HepG2 (cell line): ENCODE data around the gene MGST2. TPM values are rescaled to one million over a fixed set of nuclear protein-coding genes. Genes with fewer than 3 reads are reported as not detected.

Experiments
- ATAC-seq: fragments of 200-7000 bp; cut with Tn5 transposase; 3 replicates; pipeline ENCODE4 v1.9.1; 2020; ENCODE audit warnings: mild to moderate bottlenecking, moderate library complexity
- BruUV-seq: library from RNA; stranded (reverse); fragments of 400-500 nt; replicated peaks from 2 replicates; lab custom pipeline; 2021; lab: Mats Ljungman, UMichigan
- CTCF ChIA-PET: fragments of 300-600 bp; formaldehyde crosslinking; extraction: SDS; loops from one replicate; lab custom pipeline; 2021; ENCODE audit warnings: low total read pairs, inconsistent platforms, low intra/inter-chr PET ratio; lab: Yijun Ruan, JAX
- POLR2A ChIA-PET: fragments of 350-600 bp; sonication (Branson Sonifier 250); formaldehyde crosslinking; loops from one replicate; lab custom pipeline; 2020; ENCODE audit warnings: antibody characterized with exemption, inconsistent platforms; lab: Yijun Ruan, JAX
- DNase-seq: peaks from one replicate; pipeline ENCODE4 v3.0.0-alpha.2; 2015; ENCODE audit warnings: low spot score
- FAIRE-seq: peaks from 3 replicates; lab custom pipeline; 2011; peaks lifted over from hg19 to GRCh38; lab: Jason Lieb, UNC
- H2AFZ ChIP-seq: one replicate; pipeline ENCODE4 v1.6.1; 2011; ENCODE audit warnings: low read length, inconsistent platforms
- H3K27ac ChIP-seq: fragments of 300-600 bp; 3 replicates; pipeline ENCODE4 v1.8.0; 2011; ENCODE audit warnings: mixed run types, mild to moderate bottlenecking, mixed read lengths, low read length, inconsistent platforms; ENCODE audit not compliant: insufficient read depth; ENCODE audit errors: extremely low read length
- H3K27me3 ChIP-seq, 2 experiments: fragments of 200-600 bp in 1 of 2; 2 replicates in 1 of 2; 3 replicates in 1 of 2; pipeline versions ENCODE4 v1.6.0 to v1.8.0; 2011; ENCODE audit warnings: low read length in 2 of 2, mild to moderate bottlenecking in 2 of 2, moderate library complexity in 2 of 2, inconsistent platforms in 1 of 2; ENCODE audit not compliant: insufficient read depth in 2 of 2, control insufficient read depth in 1 of 2
- H3K36me3 ChIP-seq, 2 experiments: fragments of 200-600 bp in 1 of 2; replicated peaks in 1 of 2; 2 replicates in 1 of 2; 3 replicates in 1 of 2; pipeline versions ENCODE4 v1.5.1 to v1.8.0; 2011; ENCODE audit warnings: low read length in 2 of 2, inconsistent platforms in 1 of 2; ENCODE audit not compliant: insufficient read depth in 2 of 2, control insufficient read depth in 1 of 2
- H3K4me1 ChIP-seq: 2 replicates; pipeline ENCODE4 v1.5.1; 2012; ENCODE audit warnings: low read length, inconsistent platforms; ENCODE audit not compliant: insufficient read depth
- H3K4me2 ChIP-seq: 2 replicates; pipeline ENCODE4 v1.6.0; 2011; ENCODE audit warnings: low read depth, low read length, inconsistent platforms
- H3K4me3 ChIP-seq, 3 experiments: fragments of 200-600 bp in 1 of 3; sonication (generic), shearing (Covaris generic) in 1 of 3; replicated peaks in 1 of 3; 2 replicates each; pipeline ENCODE4 v1.5.1; 2011 to 2016; ENCODE audit warnings: low read length in 3 of 3, inconsistent platforms in 2 of 3, low read depth in 2 of 3, mild to moderate bottlenecking in 2 of 3, control low read depth in 1 of 3, mixed read lengths in 1 of 3; ENCODE audit not compliant: insufficient read depth in 1 of 3
- H3K79me2 ChIP-seq: one replicate; pipeline ENCODE4 v1.6.1; 2011; ENCODE audit warnings: low read length, inconsistent platforms; ENCODE audit not compliant: insufficient read depth
- H3K9ac ChIP-seq: 2 replicates; pipeline ENCODE4 v1.6.0; 2011; ENCODE audit warnings: mild to moderate bottlenecking, low read depth, low read length, inconsistent platforms; ENCODE audit not compliant: insufficient read depth
- H3K9me3 ChIP-seq: 2 replicates; pipeline ENCODE4 v1.5.1; 2012; ENCODE audit warnings: mild to moderate bottlenecking, low read length
- H4K20me1 ChIP-seq: 2 replicates; pipeline ENCODE4 v1.6.0; 2011; ENCODE audit warnings: inconsistent platforms, mild to moderate bottlenecking, low read length, moderate library complexity; ENCODE audit not compliant: insufficient read depth
- MTF2 ChIP-seq: sonication (generic); formaldehyde crosslinking; IDR thresholded peaks from 2 replicates; pipeline ENCODE4 v1.5.0; 2020; ENCODE audit warnings: missing genetic modification reagents, borderline replicate concordance
- RAD51 ChIP-seq: fragments of 450-650 bp; IDR thresholded peaks from 2 replicates; pipeline ENCODE4 v1.6.1; 2016; ENCODE audit warnings: borderline replicate concordance
- SIX4 ChIP-seq: sonication (generic); formaldehyde crosslinking; IDR thresholded peaks from 2 replicates; pipeline ENCODE4 v1.4.0; 2020; ENCODE audit warnings: missing genetic modification reagents
- WIZ ChIP-seq: sonication (generic); formaldehyde crosslinking; IDR thresholded peaks from 2 replicates; pipeline ENCODE4 v1.5.1; 2020; ENCODE audit warnings: mild to moderate bottlenecking, missing genetic modification reagents
- XBP1 ChIP-seq: sonication (generic); formaldehyde crosslinking; IDR thresholded peaks from 2 replicates; pipeline ENCODE4 v1.5.0; 2020; ENCODE audit warnings: missing genetic modification reagents
- ZBTB38 ChIP-seq: sonication (generic); formaldehyde crosslinking; IDR thresholded peaks from 2 replicates; pipeline ENCODE4 v1.5.1; 2020; ENCODE audit warnings: mild to moderate bottlenecking, missing genetic modification reagents
- ZIK1 ChIP-seq: sonication (generic); formaldehyde crosslinking; IDR thresholded peaks from 2 replicates; pipeline ENCODE4 v1.5.0; 2020; ENCODE audit warnings: mild to moderate bottlenecking, low read depth, missing genetic modification reagents, borderline replicate concordance
- ZNF350 ChIP-seq: sonication (generic); formaldehyde crosslinking; IDR thresholded peaks from 2 replicates; pipeline ENCODE4 v1.4.0; 2020; ENCODE audit warnings: mild to moderate bottlenecking, low read depth, missing genetic modification reagents, borderline replicate concordance
- ZNF460 ChIP-seq: sonication (generic); formaldehyde crosslinking; IDR thresholded peaks from 2 replicates; pipeline ENCODE4 v1.5.1; 2020; ENCODE audit warnings: missing genetic modification reagents, mild to moderate bottlenecking, borderline replicate concordance
- WGBS: methylation state at CpG from one replicate; pipeline ENCODE4 v1.1.6; 2017; ENCODE audit warnings: low lambda C conversion rate; 5-methylcytosine and 5-hydroxymethylcytosine counted together
- in situ Hi-C: cut with HindIII; loops from 2 replicates; pipeline ENCODE4 v1.10.0; 2017; ENCODE audit warnings: low pct_unique_long_range_greater_than_20kb; ENCODE audit not compliant: extremely low pct_ligation_motif_present
- intact Hi-C: fragments of 100-400 bp; cut with micrococcal nuclease; formaldehyde crosslinking; loops from one replicate; pipeline ENCODE4 v1.10.0; 2022; ENCODE audit not compliant: unreplicated experiment
- polyA plus RNA-seq, 8 experiments: library from polyadenylated mRNA; depleted of rRNA in 3 of 8; stranded (reverse) in 7 of 8; unstranded in 1 of 8; fragments of >200 nt; fragmentation: Illumina TruSeq in 4 of 8; extraction: Trizol in 4 of 8; gene quantifications; 2 replicates each; pipeline versions ENCODE4 v1.2.1 to v1.2.3, GENCODE V29; 2011 to 2016; ENCODE audit warnings: low read depth in 4 of 8, missing spikeins in 1 of 8, mixed read lengths in 1 of 8; ENCODE audit not compliant: insufficient read depth in 1 of 8
- total RNA-seq, 5 experiments: library from RNA; depleted of rRNA; stranded (reverse); fragments of >200 nt; fragmentation: Illumina TruSeq; extraction: Trizol; gene quantifications; 2 replicates each; pipeline ENCODE4 v1.2.3, GENCODE V29; 2016; ENCODE audit warnings: low read depth in 1 of 5
- TF ChIP-seq, protein P1 (sequence below): IDR thresholded peaks from 2 replicates; pipeline ENCODE4 v1.6.1; 2018; ENCODE audit warnings: missing genetic modification reagents

Gene MGST2
- total and polyA plus RNA-seq, 2 of the 13 experiments (the other 11 are each of a cell fraction or from before 2014, with no cell fraction given), result 205 to 416 TPM

DNA sequence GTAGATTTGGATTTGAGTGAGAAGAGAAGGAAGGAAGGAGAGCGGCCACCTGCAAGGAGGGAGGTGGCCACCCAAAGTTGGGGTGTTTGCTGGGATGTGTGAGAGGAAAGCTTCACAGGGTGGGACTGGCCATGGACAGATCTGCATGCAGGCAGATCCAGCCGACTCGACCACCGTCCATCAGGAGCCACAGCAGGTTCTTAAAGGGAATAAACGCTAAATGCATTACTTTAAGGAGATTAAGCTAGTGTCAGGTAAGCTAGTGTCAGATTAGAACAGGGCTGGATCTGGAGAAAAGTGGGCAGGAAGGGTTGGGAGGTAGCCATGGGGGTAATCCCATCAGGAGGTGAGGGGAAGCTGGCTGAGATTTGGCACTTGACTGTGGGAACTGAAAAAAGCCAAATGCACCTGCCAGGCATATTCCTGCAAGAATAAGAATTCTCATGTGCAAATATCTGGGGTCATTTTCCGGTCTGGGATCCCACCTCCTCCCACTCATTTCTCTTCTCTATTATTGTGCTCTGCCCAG is 79.6 kb downstream of the MGST2 start:
- intact Hi-C loops (no loop called here), in situ Hi-C loops (no loop called here)
- ChIA-PET POLR2A (no interaction called here), CTCF (no interaction called here)
- Histone ChIP-seq H3K9ac (no peak overlapping the region), H3K9me3 (no peaks in the 10 kb centered on the region), H3K79me2 (no peaks in the 10 kb centered on the region), H3K27me3 (no peaks in the 10 kb centered on the region), H3K4me3 (no peak overlapping the region), H3K4me2 (no peak overlapping the region), H4K20me1 (no peaks in the 10 kb centered on the region), H3K27ac (no peak overlapping the region), H2AFZ (no peak overlapping the region), H3K4me1 (peaks cover 15% of the 10 kb centered on the region), H3K36me3 (no peaks in the 10 kb centered on the region)
- WGBS, result 90% methylated on average over 6 of the region's 6 CpGs
- no peak for ATAC-seq
- BruUV-seq, result no TSS peak
- TF ChIP-seq XBP1 (no peak), WIZ (CRISPR knock-in tag) (no peak), ZNF350 (CRISPR knock-in tag) (no peak)
- DNase-seq, result no peak
- FAIRE-seq, result no peak

DNA sequence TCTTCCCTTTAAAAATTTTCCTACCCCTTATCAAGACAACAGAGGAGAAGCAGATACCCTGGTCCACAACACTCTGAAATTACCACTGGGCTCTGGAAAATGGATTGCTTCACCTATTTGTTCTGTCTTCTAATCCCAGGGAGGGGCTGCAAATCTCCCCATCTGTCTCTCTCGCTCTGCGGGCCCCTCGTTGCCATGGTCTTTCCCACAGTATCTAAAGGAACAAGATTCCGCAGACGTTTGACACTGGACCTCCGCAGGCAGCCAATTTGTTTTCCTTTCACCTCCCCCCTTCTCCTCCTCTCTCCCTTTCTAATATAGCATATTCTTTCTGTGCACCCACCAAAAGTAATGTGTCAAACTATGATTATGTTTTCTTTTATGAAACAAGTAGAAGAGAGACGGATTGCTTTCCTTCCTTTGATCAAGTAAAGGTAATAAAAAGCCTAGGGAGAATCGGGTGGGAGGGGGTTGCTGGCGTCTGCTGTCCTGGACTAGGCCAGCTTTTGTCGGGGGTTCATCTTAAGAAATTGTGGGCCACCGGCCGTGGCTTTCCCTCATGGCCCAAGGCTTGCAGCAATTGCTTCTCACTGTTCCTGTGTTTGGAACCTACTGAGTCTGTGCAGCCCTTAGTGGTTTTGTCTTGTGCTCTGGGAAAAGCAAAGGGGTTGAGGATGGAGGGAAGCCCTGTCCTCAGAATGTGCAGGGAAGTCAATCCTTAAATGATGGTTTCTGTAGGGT is 81.0 kb downstream of the MGST2 start:
- Histone ChIP-seq H2AFZ (no peak overlapping the region), H3K4me1 (0 out of 2 replicates have a peak, but pooled peaks cover 6% of the 10 kb centered on the region), H3K27ac (no peak overlapping the region), H3K4me2 (no peak overlapping the region), H3K27me3 (no peaks in the 10 kb centered on the region), H3K79me2 (no peaks in the 10 kb centered on the region)
- DNase-seq, result no peak
- ChIA-PET POLR2A (no interaction called here), CTCF (no interaction called here)
- BruUV-seq, result no TSS peak
- intact Hi-C loops, result no loop called here
- no peak for FAIRE-seq
- TF ChIP-seq RAD51 (no peak), ZNF460 (CRISPR knock-in tag) (no peak), MTF2 (CRISPR knock-in tag) (no peak), SIX4 (CRISPR knock-in tag) (no peak), ZIK1 (CRISPR knock-in tag) (no peak), ZBTB38 (CRISPR knock-in tag) (no peak)
- TF ChIP-seq, protein P1, sequence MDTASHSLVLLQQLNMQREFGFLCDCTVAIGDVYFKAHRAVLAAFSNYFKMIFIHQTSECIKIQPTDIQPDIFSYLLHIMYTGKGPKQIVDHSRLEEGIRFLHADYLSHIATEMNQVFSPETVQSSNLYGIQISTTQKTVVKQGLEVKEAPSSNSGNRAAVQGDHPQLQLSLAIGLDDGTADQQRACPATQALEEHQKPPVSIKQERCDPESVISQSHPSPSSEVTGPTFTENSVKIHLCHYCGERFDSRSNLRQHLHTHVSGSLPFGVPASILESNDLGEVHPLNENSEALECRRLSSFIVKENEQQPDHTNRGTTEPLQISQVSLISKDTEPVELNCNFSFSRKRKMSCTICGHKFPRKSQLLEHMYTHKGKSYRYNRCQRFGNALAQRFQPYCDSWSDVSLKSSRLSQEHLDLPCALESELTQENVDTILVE, result no peak
- TF ChIP-seq, all 625 proteins: peak for 0
- in situ Hi-C loops, result no loop called here
- ATAC-seq, result no peak
- H3K4me3 ChIP-seq, result no peak overlapping the region
- H3K9me3 ChIP-seq, result no peaks in the 10 kb centered on the region
- no peaks in the 10 kb centered on the region for H4K20me1 ChIP-seq
- WGBS, result 79% methylated on average over 12 of the region's 12 CpGs
- no peak overlapping the region for H3K9ac ChIP-seq
- H3K36me3 ChIP-seq, result no peaks in the 10 kb centered on the region
